OCI-LY7 (cell line): ENCODE data around the gene MED27. TPM values are rescaled to one million over a fixed set of nuclear protein-coding genes. Genes with fewer than 3 reads are reported as not detected.

Source experiments
- BruUV-seq: library from RNA; stranded (reverse); fragments of 400-500 nt; replicated peaks from 2 replicates; lab custom pipeline; 2021; lab: Mats Ljungman, UMichigan
- CTCF ChIA-PET: fragments of 300-600 bp; sonication (Branson Sonifier 250); formaldehyde crosslinking; loops from one replicate; lab custom pipeline; 2022; ENCODE audit warnings: antibody characterized with exemption; ENCODE audit not compliant: unreplicated experiment; lab: Charles Lee
- POLR2A ChIA-PET: fragments of 300-600 bp; sonication (Branson Sonifier 250); formaldehyde crosslinking; loops from one replicate; lab custom pipeline; 2022; ENCODE audit warnings: antibody characterized with exemption; lab: Charles Lee
- DNase-seq: peaks from one replicate; pipeline ENCODE4 v3.0.0-alpha.2; 2015; ENCODE audit warnings: low spot score
- H2AFZ ChIP-seq: fragments of 200-600 bp; sonication (generic), shearing (Covaris generic); 2 replicates; pipeline ENCODE4 v1.6.1; 2014; ENCODE audit warnings: mild to moderate bottlenecking, antibody characterized with exemption, low read length, moderate library complexity
- H3K27ac ChIP-seq: fragments of 200-600 bp; sonication (generic); 2 replicates; pipeline ENCODE4 v1.5.1; 2014; ENCODE audit warnings: mixed run types, low read depth, mild to moderate bottlenecking, moderate library complexity, low read length, inconsistent platforms; ENCODE audit not compliant: poor library complexity, severe bottlenecking
- H3K36me3 ChIP-seq: fragments of 200-600 bp; sonication (generic); 2 replicates; pipeline ENCODE4 v1.6.1; 2014; ENCODE audit warnings: mild to moderate bottlenecking, antibody characterized with exemption, low read length, moderate library complexity, mixed read lengths; ENCODE audit not compliant: insufficient read depth
- H3K4me1 ChIP-seq: fragments of 200-600 bp; sonication (generic); 2 replicates; pipeline ENCODE4 v1.5.1; 2014; ENCODE audit warnings: mild to moderate bottlenecking, low read length; ENCODE audit not compliant: insufficient read depth, poor library complexity, severe bottlenecking
- H3K4me2 ChIP-seq: fragments of 200-600 bp; sonication (generic); 2 replicates; pipeline ENCODE4 v1.6.1; 2014; ENCODE audit warnings: mild to moderate bottlenecking, low read length
- H3K4me3 ChIP-seq: fragments of 200-600 bp; sonication (generic); 2 replicates; pipeline ENCODE4 v1.5.1; 2014; ENCODE audit warnings: mild to moderate bottlenecking, low read depth, low read length; ENCODE audit not compliant: poor library complexity, severe bottlenecking
- H3K79me2 ChIP-seq: fragments of 200-600 bp; sonication (generic); 2 replicates; pipeline ENCODE4 v1.6.1; 2016; ENCODE audit warnings: low read depth, mild to moderate bottlenecking, low read length, moderate library complexity, mixed read lengths; ENCODE audit not compliant: insufficient read depth
- H3K9me2 ChIP-seq: fragments of 200-600 bp; sonication (generic); 2 replicates; pipeline ENCODE4 v1.6.1; 2016; ENCODE audit warnings: mild to moderate bottlenecking, low read length, mixed read lengths; ENCODE audit not compliant: insufficient read depth
- H3K9me3 ChIP-seq: fragments of 200-600 bp; sonication (generic); 2 replicates; pipeline ENCODE4 v1.6.1; 2014; ENCODE audit warnings: mild to moderate bottlenecking, mixed run types, low read length, mixed read lengths
- H4K20me1 ChIP-seq: fragments of 200-600 bp; sonication (generic); 2 replicates; pipeline ENCODE4 v1.6.1; 2014; ENCODE audit warnings: mild to moderate bottlenecking, antibody characterized with exemption, low read length, moderate library complexity, mixed read lengths; ENCODE audit not compliant: insufficient read depth
- CTCF ChIP-seq: fragments of 200-600 bp; sonication (generic); conservative IDR thresholded peaks from 2 replicates; pipeline ENCODE4 v1.5.1; 2014; ENCODE audit warnings: mild to moderate bottlenecking, antibody characterized with exemption, low read length, moderate library complexity, mixed read lengths
- EZH2phosphoT487 ChIP-seq: fragments of 200-600 bp; sonication (generic); IDR thresholded peaks from 2 replicates; pipeline ENCODE4 v1.6.1; 2018; ENCODE audit warnings: low read depth, borderline replicate concordance, mild to moderate bottlenecking, mixed run types, antibody characterized with exemption, low read length, moderate library complexity, mixed read lengths
- intact Hi-C: fragments of 100-400 bp; cut with micrococcal nuclease; formaldehyde crosslinking; loops from one replicate; pipeline ENCODE4 v1.10.0; 2022; ENCODE audit not compliant: unreplicated experiment
- total RNA-seq, 2 experiments: library from RNA; depleted of rRNA in 1 of 2; stranded (reverse); fragments of >200 nt in 1 of 2; shearing (Covaris generic) in 1 of 2; gene quantifications; 2 replicates each; pipeline ENCODE4 v1.2.3, GENCODE V29; 2014 to 2022

The MED27 gene
- total RNA-seq, 2 experiments from 2014 or later, result 23.1 to 32.6 TPM

GRCh38 chr9:131838530-131839280 lies 241.0 kb downstream of the MED27 start:
- Histone ChIP-seq H4K20me1 (no peaks in the 10 kb centered on the region), H3K4me1 (no peaks in the 10 kb centered on the region), H3K27ac (no peak overlapping the region), H3K36me3 (no peaks in the 10 kb centered on the region), H2AFZ (no peak overlapping the region), H3K9me3 (no peaks in the 10 kb centered on the region), H3K4me3 (no peak overlapping the region), H3K79me2 (no peaks in the 10 kb centered on the region), H3K4me2 (no peak overlapping the region), H3K9me2 (no peaks in the 10 kb centered on the region)
- TF ChIP-seq EZH2phosphoT487 (no peak), CTCF (no peak)
- intact Hi-C loops, result no loop called here
- no peak for DNase-seq
- BruUV-seq, result no TSS peak
- ChIA-PET CTCF (interaction anchor here (0.6 kb wide), 1 partner anchor 489 kb away, joined by 3 read pairs; no protein-coding TSS in a partner anchor), POLR2A (no interaction called here)

GRCh38 chr9:131837836-131838235 lies 241.8 kb downstream of the MED27 start:
- Histone ChIP-seq H3K4me2 (no peak overlapping the region), H4K20me1 (no peaks in the 10 kb centered on the region), H3K79me2 (no peaks in the 10 kb centered on the region), H3K4me3 (no peak overlapping the region), H3K9me2 (no peaks in the 10 kb centered on the region), H3K9me3 (no peaks in the 10 kb centered on the region), H2AFZ (no peak overlapping the region), H3K36me3 (no peaks in the 10 kb centered on the region), H3K27ac (no peak overlapping the region), H3K4me1 (no peaks in the 10 kb centered on the region)
- ChIA-PET POLR2A (interaction anchor here (0.5 kb wide), 1 partner anchor 465 kb away, joined by 5 read pairs; no protein-coding TSS in a partner anchor), CTCF (interaction anchor here (0.6 kb wide), 2 partner anchors 415 to 490 kb away, joined by 3 to 4 read pairs; no protein-coding TSS in a partner anchor)
- no peak for DNase-seq
- no TSS peak for BruUV-seq
- TF ChIP-seq EZH2phosphoT487 (no peak), CTCF (no peak)
- intact Hi-C loops, result no loop called here

- CTCF ChIA-PET, result no interaction called here
- no peaks in the 10 kb centered on the region for H4K20me1 ChIP-seq
- H3K79me2 ChIP-seq, result no peaks in the 10 kb centered on the region
- no peak overlapping the region for H3K4me2 ChIP-seq
- no peak for DNase-seq
- no peak overlapping the region for H3K27ac ChIP-seq
- TF ChIP-seq EZH2phosphoT487 (no peak), CTCF (no peak)
- H2AFZ ChIP-seq, result no peak overlapping the region
- no peak overlapping the region for H3K4me3 ChIP-seq
- POLR2A ChIA-PET, result no interaction called here
- intact Hi-C loops, result no loop called here
- H3K4me1 ChIP-seq, result no peaks in the 10 kb centered on the region
- no TSS peak for BruUV-seq
- no peaks in the 10 kb centered on the region for H3K36me3 ChIP-seq
- no peaks in the 10 kb centered on the region for H3K9me2 ChIP-seq
- H3K9me3 ChIP-seq, result no peaks in the 10 kb centered on the region
Observed at GRCh38 chr9:131837316-131837715, 242.4 kb downstream of the MED27 start.
